ENCODE measurements around the gene TMPRSS11E.
"Not testable (repeated sequence)": the region's sequence is repeated elsewhere in the genome, so short reads cannot be mapped to it uniquely, and the experiment has no call there.

TMPRSS11E gene, protein sequence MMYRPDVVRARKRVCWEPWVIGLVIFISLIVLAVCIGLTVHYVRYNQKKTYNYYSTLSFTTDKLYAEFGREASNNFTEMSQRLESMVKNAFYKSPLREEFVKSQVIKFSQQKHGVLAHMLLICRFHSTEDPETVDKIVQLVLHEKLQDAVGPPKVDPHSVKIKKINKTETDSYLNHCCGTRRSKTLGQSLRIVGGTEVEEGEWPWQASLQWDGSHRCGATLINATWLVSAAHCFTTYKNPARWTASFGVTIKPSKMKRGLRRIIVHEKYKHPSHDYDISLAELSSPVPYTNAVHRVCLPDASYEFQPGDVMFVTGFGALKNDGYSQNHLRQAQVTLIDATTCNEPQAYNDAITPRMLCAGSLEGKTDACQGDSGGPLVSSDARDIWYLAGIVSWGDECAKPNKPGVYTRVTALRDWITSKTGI

DNA sequence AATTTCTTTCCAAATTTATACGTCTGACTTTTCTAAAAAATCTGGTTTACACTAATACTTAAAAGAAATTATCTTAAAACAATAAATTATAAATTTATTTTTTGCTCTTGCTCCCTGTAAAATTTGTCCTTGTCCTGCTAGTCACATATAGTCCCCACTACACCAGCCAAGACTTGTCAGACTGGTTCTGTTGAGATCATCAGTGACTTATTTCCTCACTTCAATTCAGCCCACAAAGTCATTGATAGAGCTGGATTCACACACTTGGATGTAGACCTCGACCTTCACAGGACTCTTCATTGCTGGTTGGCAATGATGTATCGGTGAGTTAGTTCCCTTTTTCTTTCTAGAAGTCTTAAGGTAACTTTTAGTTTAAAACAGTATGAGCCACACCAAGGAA lies at the start of gene TMPRSS11E:
Gene TMPRSS11E (plus strand): TSS at position 263 of the 400 bp plus-strand sequence. CDS start 50 bp downstream, at position 313.
- ChIA-PET POLR2A (no interaction called here), CTCF (no interaction called here)
- no peak for DNase-seq (ENCODE audit: extremely low spot score)
- TF ChIP-seq CTBP1 (IDR thresholded peaks at IDR 0.05; ENCODE audit: borderline replicate concordance) = no peak
- TF ChIP-seq ZNF384 (IDR thresholded peaks at IDR 0.05) = no peak
- no peak for TF ChIP-seq SUZ12 (IDR thresholded peaks at IDR 0.05)
- TF ChIP-seq FOXA1 (IDR thresholded peaks at IDR 0.05) = no peak
- TF ChIP-seq L3MBTL2 (conservative IDR thresholded peaks at IDR 0.05) = no peak
- TF ChIP-seq ARNT (IDR thresholded peaks at IDR 0.05) = no peak
- TF ChIP-seq FOXK2 (IDR thresholded peaks at IDR 0.05) = no peak
- no peak for TF ChIP-seq NFRKB (IDR thresholded peaks at IDR 0.05)
- no peak for TF ChIP-seq HDGF (IDR thresholded peaks at IDR 0.05; ENCODE audit: borderline replicate concordance)
- no peak for TF ChIP-seq ELF4 (IDR thresholded peaks at IDR 0.05)
- TF ChIP-seq LEF1 (IDR thresholded peaks at IDR 0.05; ENCODE audit: borderline replicate concordance) = no peak
- TF ChIP-seq SP1 (IDR thresholded peaks at IDR 0.05) = no peak
- no peak for TF ChIP-seq BHLHE40 (IDR thresholded peaks at IDR 0.05; ENCODE audit: borderline replicate concordance)
- no peak for TF ChIP-seq FOXM1 (IDR thresholded peaks at IDR 0.05; ENCODE audit: borderline replicate concordance)
- TF ChIP-seq, protein P1, sequence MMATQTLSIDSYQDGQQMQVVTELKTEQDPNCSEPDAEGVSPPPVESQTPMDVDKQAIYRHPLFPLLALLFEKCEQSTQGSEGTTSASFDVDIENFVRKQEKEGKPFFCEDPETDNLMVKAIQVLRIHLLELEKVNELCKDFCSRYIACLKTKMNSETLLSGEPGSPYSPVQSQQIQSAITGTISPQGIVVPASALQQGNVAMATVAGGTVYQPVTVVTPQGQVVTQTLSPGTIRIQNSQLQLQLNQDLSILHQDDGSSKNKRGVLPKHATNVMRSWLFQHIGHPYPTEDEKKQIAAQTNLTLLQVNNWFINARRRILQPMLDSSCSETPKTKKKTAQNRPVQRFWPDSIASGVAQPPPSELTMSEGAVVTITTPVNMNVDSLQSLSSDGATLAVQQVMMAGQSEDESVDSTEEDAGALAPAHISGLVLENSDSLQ (IDR thresholded peaks at IDR 0.05) = no peak
- TF ChIP-seq TARDBP (IDR thresholded peaks at IDR 0.05) = no peak

DNA sequence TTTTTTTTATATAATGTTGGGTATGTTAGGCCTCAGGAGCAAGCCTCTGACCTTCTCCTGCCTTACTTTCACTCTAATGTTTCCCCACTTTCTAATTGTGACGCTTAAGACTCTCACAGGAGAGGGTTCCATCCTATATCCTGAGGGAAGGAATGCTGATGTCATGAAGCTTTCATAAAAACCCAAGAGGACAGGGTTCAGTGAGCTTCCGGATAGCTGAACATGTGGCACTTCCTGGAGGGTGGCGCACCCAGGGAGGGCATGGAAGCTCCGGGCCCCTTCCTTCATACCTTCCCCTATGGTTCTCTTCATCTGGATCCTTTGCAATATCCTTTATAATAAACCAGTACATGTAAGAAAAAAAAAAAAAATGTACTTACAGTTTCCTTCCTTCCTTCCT lies 48.0 kb upstream of the TMPRSS11E start:
- no peak for TF ChIP-seq FOXK2 (IDR thresholded peaks at IDR 0.05)
- no peak for TF ChIP-seq ZNF384 (IDR thresholded peaks at IDR 0.05)
- TF ChIP-seq ARNT (IDR thresholded peaks at IDR 0.05) = no peak
- TF ChIP-seq, protein P1 (IDR thresholded peaks at IDR 0.05) = no peak
- no peak for TF ChIP-seq L3MBTL2 (conservative IDR thresholded peaks at IDR 0.05)
- TF ChIP-seq SP1 (IDR thresholded peaks at IDR 0.05) = no peak
- TF ChIP-seq NFRKB (IDR thresholded peaks at IDR 0.05) = no peak
- no peak for TF ChIP-seq ELF4 (IDR thresholded peaks at IDR 0.05)
- no peak for TF ChIP-seq SUZ12 (IDR thresholded peaks at IDR 0.05)
- TF ChIP-seq CTBP1 (IDR thresholded peaks at IDR 0.05; ENCODE audit: borderline replicate concordance) = no peak
- no peak for TF ChIP-seq FOXM1 (IDR thresholded peaks at IDR 0.05; ENCODE audit: borderline replicate concordance)
- no peak for TF ChIP-seq LEF1 (IDR thresholded peaks at IDR 0.05; ENCODE audit: borderline replicate concordance)
- no peak for TF ChIP-seq HDGF (IDR thresholded peaks at IDR 0.05; ENCODE audit: borderline replicate concordance)
- no peak for TF ChIP-seq FOXA1 (IDR thresholded peaks at IDR 0.05)
- CTCF ChIA-PET = no interaction called here
- no peak for DNase-seq (ENCODE audit: extremely low spot score)
- POLR2A ChIA-PET = no interaction called here

DNA sequence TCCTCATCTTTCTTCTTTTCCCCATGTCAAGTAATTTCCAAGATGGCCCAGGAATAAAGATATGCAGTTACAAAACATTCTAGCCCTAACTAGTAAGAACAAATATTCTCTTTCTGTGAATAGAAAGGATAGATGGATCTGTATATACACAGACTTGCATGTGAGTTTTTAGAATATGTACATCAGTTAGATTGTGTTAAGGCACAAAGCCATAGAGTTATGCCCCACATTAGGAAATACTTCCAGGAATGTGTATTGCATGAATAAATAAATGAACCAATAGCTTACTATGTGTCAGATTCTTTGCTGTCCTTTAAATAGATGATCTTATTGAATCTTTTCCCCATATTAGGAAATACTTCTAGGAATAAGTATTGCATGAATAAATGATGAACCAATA lies 46.0 kb upstream of the TMPRSS11E start:
- ChIA-PET CTCF (no interaction called here), POLR2A (no interaction called here)
- DNase-seq (ENCODE audit: extremely low spot score) = no peak
- TF ChIP-seq L3MBTL2 (conservative IDR thresholded peaks at IDR 0.05) = no peak
- TF ChIP-seq FOXA1 (IDR thresholded peaks at IDR 0.05) = no peak
- TF ChIP-seq ZNF384 (IDR thresholded peaks at IDR 0.05) = no peak
- no peak for TF ChIP-seq BHLHE40 (IDR thresholded peaks at IDR 0.05; ENCODE audit: borderline replicate concordance)
- no peak for TF ChIP-seq NFRKB (IDR thresholded peaks at IDR 0.05)
- TF ChIP-seq SUZ12 (IDR thresholded peaks at IDR 0.05) = no peak
- no peak for TF ChIP-seq ARNT (IDR thresholded peaks at IDR 0.05)
- no peak for TF ChIP-seq SP1 (IDR thresholded peaks at IDR 0.05)
- no peak for TF ChIP-seq LEF1 (IDR thresholded peaks at IDR 0.05; ENCODE audit: borderline replicate concordance)

DNA sequence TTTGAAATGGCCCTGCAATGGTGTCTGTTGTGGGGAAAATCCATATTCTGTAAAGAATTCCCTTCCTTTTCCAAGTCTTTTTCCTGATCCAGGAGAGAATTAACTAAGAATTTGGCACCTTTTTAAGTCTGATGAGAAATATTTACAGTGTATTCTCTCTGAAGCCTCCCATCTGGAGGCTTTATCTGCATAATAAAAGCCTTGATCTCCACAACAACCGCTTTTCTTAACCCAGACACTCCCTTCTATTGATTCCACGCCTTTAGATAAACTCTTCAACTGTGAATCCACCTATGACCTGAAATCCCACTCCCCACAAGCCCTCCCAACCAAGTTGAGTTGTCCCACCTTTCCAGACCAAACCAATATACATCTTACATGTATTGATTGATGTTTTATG lies 43.1 kb upstream of the TMPRSS11E start:
- ChIA-PET CTCF (no interaction called here), POLR2A (no interaction called here)
- DNase-seq (ENCODE audit: extremely low spot score) = no peak
- TF ChIP-seq LEF1 (IDR thresholded peaks at IDR 0.05; ENCODE audit: borderline replicate concordance) (no peak), TARDBP (IDR thresholded peaks at IDR 0.05) (no peak), NFRKB (IDR thresholded peaks at IDR 0.05) (no peak), FOXK2 (IDR thresholded peaks at IDR 0.05) (no peak), L3MBTL2 (conservative IDR thresholded peaks at IDR 0.05) (no peak), FOXM1 (IDR thresholded peaks at IDR 0.05; ENCODE audit: borderline replicate concordance) (no peak), CTBP1 (IDR thresholded peaks at IDR 0.05; ENCODE audit: borderline replicate concordance) (no peak), SP1 (IDR thresholded peaks at IDR 0.05) (no peak), FOXA1 (IDR thresholded peaks at IDR 0.05) (no peak), ELF4 (IDR thresholded peaks at IDR 0.05) (no peak), HDGF (IDR thresholded peaks at IDR 0.05; ENCODE audit: borderline replicate concordance) (no peak), BHLHE40 (IDR thresholded peaks at IDR 0.05; ENCODE audit: borderline replicate concordance) (no peak), ARNT (IDR thresholded peaks at IDR 0.05) (no peak), ZNF384 (IDR thresholded peaks at IDR 0.05) (no peak), SUZ12 (IDR thresholded peaks at IDR 0.05) (no peak)
- TF ChIP-seq, protein P1 (IDR thresholded peaks at IDR 0.05) = no peak

DNA sequence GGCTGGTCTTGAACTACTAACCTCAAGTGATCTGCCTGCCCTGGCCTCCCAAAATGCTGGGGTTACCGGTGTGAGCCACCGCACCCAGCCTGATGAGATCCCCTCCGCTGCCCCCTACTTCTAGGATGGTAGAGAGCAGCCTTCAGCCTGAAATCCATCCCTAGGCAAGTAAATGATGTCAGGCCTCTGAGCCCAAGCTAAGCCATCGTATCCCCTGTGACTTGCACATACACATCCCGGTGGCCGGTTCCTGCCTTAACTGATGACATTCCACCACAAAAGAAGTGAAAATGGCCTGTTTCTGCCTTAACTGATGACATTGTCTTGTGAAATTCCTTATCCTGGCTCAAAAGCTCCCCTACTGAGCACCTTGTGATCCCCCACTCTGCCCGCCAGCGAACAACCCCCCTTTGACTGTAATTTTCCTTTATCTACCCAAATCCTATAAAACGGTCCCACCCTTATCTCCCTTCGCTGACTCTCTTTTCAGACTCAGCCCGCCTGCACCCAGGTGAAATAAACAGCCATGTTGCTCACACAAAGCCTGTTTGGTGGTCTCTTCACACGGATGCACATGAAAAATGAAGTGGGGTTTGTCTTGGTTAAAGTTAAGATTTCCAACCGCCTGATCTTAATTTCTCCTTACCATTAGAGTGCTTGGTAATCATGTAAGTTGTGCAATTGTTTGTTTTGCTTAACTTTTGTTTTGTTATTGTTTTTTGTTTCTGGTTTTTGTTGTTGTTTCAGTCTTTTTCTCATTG lies 41.4 kb upstream of the TMPRSS11E start:
- DNase-seq (ENCODE audit: extremely low spot score); CTCF ChIA-PET; POLR2A ChIA-PET: not testable (repeated sequence)

DNA sequence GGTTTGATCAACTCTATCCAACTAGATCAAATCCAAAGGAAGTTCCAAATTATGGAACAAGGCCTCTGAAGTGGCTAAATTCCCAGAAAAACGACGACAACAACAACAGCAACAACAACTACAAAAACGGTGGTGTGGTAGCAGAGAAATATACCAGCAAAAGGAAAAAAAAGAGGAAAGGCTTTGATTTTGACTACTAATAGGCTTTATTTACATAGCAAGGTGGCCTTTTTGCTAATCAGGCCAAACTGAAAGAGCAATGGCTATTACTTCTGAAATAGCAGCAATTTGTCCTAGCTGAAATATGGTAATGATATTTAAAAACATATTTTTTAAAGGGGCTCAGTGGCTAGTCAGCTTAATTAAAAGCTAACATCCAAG lies 40.8 kb upstream of the TMPRSS11E start:
- ChIA-PET POLR2A (no interaction called here), CTCF (no interaction called here)
- TF ChIP-seq CTBP1 (IDR thresholded peaks at IDR 0.05; ENCODE audit: borderline replicate concordance) = no peak
- no peak for TF ChIP-seq ZNF384 (IDR thresholded peaks at IDR 0.05)
- TF ChIP-seq FOXM1 (IDR thresholded peaks at IDR 0.05; ENCODE audit: borderline replicate concordance) = no peak
- no peak for TF ChIP-seq NFRKB (IDR thresholded peaks at IDR 0.05)
- no peak for TF ChIP-seq FOXA1 (IDR thresholded peaks at IDR 0.05)
- TF ChIP-seq TARDBP (IDR thresholded peaks at IDR 0.05) = no peak
- no peak for TF ChIP-seq LEF1 (IDR thresholded peaks at IDR 0.05; ENCODE audit: borderline replicate concordance)
- no peak for TF ChIP-seq HDGF (IDR thresholded peaks at IDR 0.05; ENCODE audit: borderline replicate concordance)
- TF ChIP-seq ELF4 (IDR thresholded peaks at IDR 0.05) = no peak
- TF ChIP-seq, protein P1 (IDR thresholded peaks at IDR 0.05) = no peak
- TF ChIP-seq SUZ12 (IDR thresholded peaks at IDR 0.05) = no peak
- no peak for TF ChIP-seq FOXK2 (IDR thresholded peaks at IDR 0.05)
- no peak for TF ChIP-seq L3MBTL2 (conservative IDR thresholded peaks at IDR 0.05)
- TF ChIP-seq ARNT (IDR thresholded peaks at IDR 0.05) = no peak
- TF ChIP-seq BHLHE40 (IDR thresholded peaks at IDR 0.05; ENCODE audit: borderline replicate concordance) = no peak
- no peak for TF ChIP-seq SP1 (IDR thresholded peaks at IDR 0.05)
- DNase-seq (ENCODE audit: extremely low spot score) = no peak

DNA sequence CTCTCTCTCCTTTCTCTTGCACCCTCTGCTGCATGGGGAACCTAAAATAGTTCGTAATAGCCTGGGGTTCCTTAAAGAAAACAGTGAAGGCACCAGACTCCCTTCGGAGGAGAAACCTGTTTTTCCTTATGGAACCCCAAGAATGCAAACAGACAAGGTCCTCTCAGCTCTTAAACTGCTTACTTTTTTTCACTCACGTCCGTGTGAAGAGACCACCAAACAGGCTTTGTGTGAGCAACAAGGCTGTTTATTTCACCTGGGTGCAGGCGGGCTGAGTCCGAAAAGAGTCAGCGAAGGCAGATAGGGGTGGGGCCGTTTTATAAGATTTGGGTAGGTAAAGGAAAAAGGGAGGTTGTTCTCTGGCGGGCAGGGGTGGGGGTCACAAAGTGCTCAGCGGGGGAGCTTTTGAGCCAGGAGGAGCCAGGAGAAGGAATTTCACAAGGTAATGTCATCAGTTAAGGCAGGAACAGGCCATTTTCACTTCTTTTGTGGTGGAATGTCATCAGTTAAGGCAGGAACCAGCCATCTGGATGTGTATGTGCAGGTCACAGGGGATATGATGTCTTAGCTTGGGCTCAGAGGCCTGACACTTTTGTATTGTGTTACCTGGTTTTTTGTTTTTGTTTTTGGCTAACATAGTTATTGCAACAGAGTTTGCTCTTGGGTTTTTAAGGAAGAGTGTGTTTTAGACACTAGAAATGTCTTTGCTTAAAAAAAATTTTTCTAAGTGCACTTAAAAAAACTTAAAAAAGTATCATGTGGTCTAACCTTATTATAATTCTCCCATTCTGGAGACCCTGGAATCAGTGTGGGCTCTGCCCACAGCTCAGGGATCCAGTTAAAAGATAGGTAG lies 40.0 kb upstream of the TMPRSS11E start:
- POLR2A ChIA-PET; CTCF ChIA-PET; DNase-seq (ENCODE audit: extremely low spot score): not testable (repeated sequence)
